Right lobe of liver (tissue), 6 donors: ENCODE measurements around the gene SRP19. TPM values are rescaled to one million over a fixed set of nuclear protein-coding genes. Genes with fewer than 3 reads are reported as not detected.

Experiments used
- ATAC-seq, 4 donors: fragments of 200-7000 bp; cut with Tn5 transposase; one replicate each; pipeline ENCODE4 v1.9.1; 2020; ENCODE audit warnings: mild to moderate bottlenecking in 4 of 4, moderate library complexity in 4 of 4
- DNase-seq, 3 donors: peaks; one replicate each; pipeline ENCODE4 v3.0.0-alpha.2; 2020
- H3K27ac ChIP-seq, 3 donors: fragments of 200-600 bp; one replicate each; pipeline ENCODE4 v1.8.0; 2022
- H3K27me3 ChIP-seq, 2 donors: fragments of 200-600 bp; one replicate each; pipeline ENCODE4 v1.8.0; 2022
- H3K36me3 ChIP-seq, 4 donors: fragments of 200-600 bp; sonication (generic) in 1 of 4; one replicate each; pipeline versions ENCODE4 v1.5.1 to v1.8.0; 2017 to 2022; ENCODE audit warnings: control low read depth in 1 of 4
- H3K4me1 ChIP-seq, 4 donors: fragments of 200-600 bp; sonication (generic) in 1 of 4; one replicate each; pipeline versions ENCODE4 v1.5.1 to v1.8.0; 2017 to 2022; ENCODE audit warnings: control low read depth in 1 of 4
- H3K4me3 ChIP-seq, 3 donors: fragments of 200-600 bp; one replicate each; pipeline ENCODE4 v1.8.0; 2022
- H3K9me3 ChIP-seq, 4 donors: fragments of 200-600 bp; sonication (generic) in 1 of 4; one replicate each; pipeline versions ENCODE4 v1.5.1 to v1.8.0; 2017 to 2022; ENCODE audit warnings: control low read depth in 1 of 4
- POLR2A ChIP-seq: fragments of 450-650 bp; IDR thresholded peaks from one replicate; pipeline ENCODE4 v1.6.1; 2017; ENCODE audit warnings: antibody characterized with exemption, mild to moderate bottlenecking
- WGBS: methylation state at CpG from one replicate; pipeline ENCODE4 v1.1.6; 2018; ENCODE audit warnings: low coverage, low lambda C conversion rate; ENCODE audit not compliant: insufficient coverage; ENCODE audit errors: missing lambda C conversion rate; 5-methylcytosine and 5-hydroxymethylcytosine counted together
- intact Hi-C, 2 donors: fragments of 100-400 bp; cut with DNase I; formaldehyde crosslinking; loops; one replicate each; pipeline versions ENCODE4 v1.11.2 to v1.14.1; 2022
- total RNA-seq, 6 experiments: library from RNA; depleted of rRNA in 2 of 6; stranded (reverse); fragments of >200 nt in 2 of 6; fragmentation: NEBNext Ultra II Directional in 3 of 6; extraction: Animal tissue kit (Norgen Biotek cat#: 25700) in 3 of 6; gene quantifications; one replicate each; pipeline versions ENCODE4 v1.1.0 to v1.2.4, GENCODE V29; 2016 to 2023
- TF ChIP-seq, protein P1 (sequence below), 4 donors: fragments of 200-600 bp in 3 of 4; fragments of 450-650 bp in 1 of 4; IDR thresholded peaks; one replicate each; pipeline versions ENCODE4 v1.5.1 to v1.8.0; 2016 to 2022; ENCODE audit warnings: antibody characterized with exemption in 4 of 4, mild to moderate bottlenecking in 2 of 4
- donor health status: DM: no; HTN: yes; CAD: no.
- donor health status: DM: no; HTN: no; CAD: no.
- donor health status: DM: no; HTN: no; CAD: no.
- donor health status: DM: no; HTN: yes; CAD: no.
- donor health status: DM: no; HTN: yes; CAD: no.

The SRP19 gene
- total RNA-seq, 6 experiments from 2014 or later = 17.0 to 63.4 (median 23.3) TPM

DNA sequence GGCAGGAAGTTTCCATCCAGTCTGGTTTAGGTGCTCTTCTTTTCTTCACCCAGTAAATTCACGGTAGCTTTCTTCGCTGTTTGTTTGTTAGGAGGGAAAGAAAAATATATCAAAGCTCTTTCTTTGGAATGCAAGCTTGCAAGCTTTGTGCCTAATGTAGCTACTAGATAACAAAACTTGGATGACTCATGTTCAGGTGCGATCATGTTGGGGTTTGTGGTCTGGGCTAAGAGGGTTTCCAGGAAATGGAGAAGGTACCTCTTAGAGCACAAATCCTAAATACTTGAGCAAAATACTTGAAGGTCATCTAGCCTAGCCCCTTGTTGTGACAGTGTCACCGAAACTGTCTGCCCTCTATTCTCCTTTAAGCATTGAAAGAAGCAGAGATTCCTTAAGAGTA is 17.7 kb downstream of the SRP19 start:
- H3K9me3 ChIP-seq = no peaks in the 10 kb centered on the region
- no peak for TF ChIP-seq POLR2A
- TF ChIP-seq, protein P1, sequence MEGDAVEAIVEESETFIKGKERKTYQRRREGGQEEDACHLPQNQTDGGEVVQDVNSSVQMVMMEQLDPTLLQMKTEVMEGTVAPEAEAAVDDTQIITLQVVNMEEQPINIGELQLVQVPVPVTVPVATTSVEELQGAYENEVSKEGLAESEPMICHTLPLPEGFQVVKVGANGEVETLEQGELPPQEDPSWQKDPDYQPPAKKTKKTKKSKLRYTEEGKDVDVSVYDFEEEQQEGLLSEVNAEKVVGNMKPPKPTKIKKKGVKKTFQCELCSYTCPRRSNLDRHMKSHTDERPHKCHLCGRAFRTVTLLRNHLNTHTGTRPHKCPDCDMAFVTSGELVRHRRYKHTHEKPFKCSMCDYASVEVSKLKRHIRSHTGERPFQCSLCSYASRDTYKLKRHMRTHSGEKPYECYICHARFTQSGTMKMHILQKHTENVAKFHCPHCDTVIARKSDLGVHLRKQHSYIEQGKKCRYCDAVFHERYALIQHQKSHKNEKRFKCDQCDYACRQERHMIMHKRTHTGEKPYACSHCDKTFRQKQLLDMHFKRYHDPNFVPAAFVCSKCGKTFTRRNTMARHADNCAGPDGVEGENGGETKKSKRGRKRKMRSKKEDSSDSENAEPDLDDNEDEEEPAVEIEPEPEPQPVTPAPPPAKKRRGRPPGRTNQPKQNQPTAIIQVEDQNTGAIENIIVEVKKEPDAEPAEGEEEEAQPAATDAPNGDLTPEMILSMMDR (IDR thresholded peaks at IDR 0.05) = no peak
- 66% methylated on average over 3 of the region's 4 CpGs for WGBS
- peaks cover 0 to 35% (median 13%) of the 10 kb centered on the region in 4 donors for H3K36me3 ChIP-seq
- no peak for ATAC-seq
- no peaks in the 10 kb centered on the region for H3K27me3 ChIP-seq
- H3K4me1 ChIP-seq = peaks cover 0 to 2% (median 0%) of the 10 kb centered on the region in 4 donors
- no peak overlapping the region for H3K27ac ChIP-seq
- H3K4me3 ChIP-seq = no peak overlapping the region
- no peak for DNase-seq
- intact Hi-C loops = no loop called here

GRCh38 chr5:112880219-112880964 is 19.3 kb downstream of the SRP19 start:
- H3K27me3 ChIP-seq = no peaks in the 10 kb centered on the region
- ATAC-seq = no peak
- no peak for DNase-seq
- H3K36me3 ChIP-seq = peaks cover 0 to 42% (median 16%) of the 10 kb centered on the region in 4 donors
- WGBS = 94% methylated on average over 2 of the region's 2 CpGs
- no peaks in the 10 kb centered on the region for H3K9me3 ChIP-seq
- peaks cover 0 to 2% (median 0%) of the 10 kb centered on the region in 4 donors for H3K4me1 ChIP-seq
- H3K27ac ChIP-seq = no peak overlapping the region
- intact Hi-C loops = no loop called here
- TF ChIP-seq, protein P1 (IDR thresholded peaks at IDR 0.05) = no peak
- no peak for TF ChIP-seq POLR2A
- H3K4me3 ChIP-seq = no peak overlapping the region

DNA sequence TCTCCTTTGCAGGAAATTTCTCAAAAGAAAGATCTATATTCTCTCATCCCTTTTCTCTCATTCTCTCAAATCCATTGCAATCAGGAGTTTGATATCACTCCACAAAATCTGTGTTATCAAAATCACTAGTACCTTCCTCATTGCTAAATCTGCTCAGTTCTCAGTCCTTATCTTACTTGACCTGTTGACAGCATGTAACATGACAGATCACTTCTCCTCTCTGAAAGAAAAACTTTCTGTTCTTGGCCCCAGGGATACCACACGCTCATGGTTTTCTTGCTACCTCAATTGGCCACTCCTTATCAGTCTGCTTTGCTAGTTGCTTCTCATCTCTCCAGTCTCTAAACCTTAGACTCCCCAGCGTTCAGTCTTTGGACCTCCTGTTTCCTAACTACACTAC is 22.1 kb downstream of the SRP19 start:
- ATAC-seq = no peak
- DNase-seq = no peak
- H3K4me3 ChIP-seq = no peak overlapping the region
- no peaks in the 10 kb centered on the region for H3K4me1 ChIP-seq
- H3K36me3 ChIP-seq = peaks cover 0 to 43% (median 18%) of the 10 kb centered on the region in 4 donors
- TF ChIP-seq POLR2A = no peak
- TF ChIP-seq, protein P1 (IDR thresholded peaks at IDR 0.05) = no peak
- no peaks in the 10 kb centered on the region for H3K9me3 ChIP-seq
- no peaks in the 10 kb centered on the region for H3K27me3 ChIP-seq
- intact Hi-C loops = no loop called here
- no peak overlapping the region for H3K27ac ChIP-seq
- 88% methylated on average over 2 of the region's 2 CpGs for WGBS

- TF ChIP-seq, protein P1 (IDR thresholded peaks at IDR 0.05) = no peak
- no peak for TF ChIP-seq POLR2A
- no peak overlapping the region for H3K4me3 ChIP-seq
- intact Hi-C loops = no loop called here
- H3K27me3 ChIP-seq = no peaks in the 10 kb centered on the region
- 92% methylated on average over 3 of the region's 3 CpGs for WGBS
- no peak overlapping the region for H3K27ac ChIP-seq
- DNase-seq = no peak
- H3K9me3 ChIP-seq = no peaks in the 10 kb centered on the region
- no peaks in the 10 kb centered on the region for H3K4me1 ChIP-seq
- peaks cover 0 to 40% (median 13%) of the 10 kb centered on the region in 4 donors for H3K36me3 ChIP-seq
- no peak for ATAC-seq
Observed at GRCh38 chr5:112885001-112885400, 23.9 kb downstream of the SRP19 start.
